Superior temporal gyrus (tissue), 1 donor: Measurements from ENCODE around the gene RABL2B.

Experiments
- DNase-seq: peaks from one replicate; pipeline ENCODE4 v3.0.0-alpha.2; 2016; ENCODE audit errors: extremely low spot score

Gene RABL2B

GRCh38 chr22:50738649-50739227 lies 44.7 kb downstream of the RABL2B start:
- DNase-seq = no peak

DNA sequence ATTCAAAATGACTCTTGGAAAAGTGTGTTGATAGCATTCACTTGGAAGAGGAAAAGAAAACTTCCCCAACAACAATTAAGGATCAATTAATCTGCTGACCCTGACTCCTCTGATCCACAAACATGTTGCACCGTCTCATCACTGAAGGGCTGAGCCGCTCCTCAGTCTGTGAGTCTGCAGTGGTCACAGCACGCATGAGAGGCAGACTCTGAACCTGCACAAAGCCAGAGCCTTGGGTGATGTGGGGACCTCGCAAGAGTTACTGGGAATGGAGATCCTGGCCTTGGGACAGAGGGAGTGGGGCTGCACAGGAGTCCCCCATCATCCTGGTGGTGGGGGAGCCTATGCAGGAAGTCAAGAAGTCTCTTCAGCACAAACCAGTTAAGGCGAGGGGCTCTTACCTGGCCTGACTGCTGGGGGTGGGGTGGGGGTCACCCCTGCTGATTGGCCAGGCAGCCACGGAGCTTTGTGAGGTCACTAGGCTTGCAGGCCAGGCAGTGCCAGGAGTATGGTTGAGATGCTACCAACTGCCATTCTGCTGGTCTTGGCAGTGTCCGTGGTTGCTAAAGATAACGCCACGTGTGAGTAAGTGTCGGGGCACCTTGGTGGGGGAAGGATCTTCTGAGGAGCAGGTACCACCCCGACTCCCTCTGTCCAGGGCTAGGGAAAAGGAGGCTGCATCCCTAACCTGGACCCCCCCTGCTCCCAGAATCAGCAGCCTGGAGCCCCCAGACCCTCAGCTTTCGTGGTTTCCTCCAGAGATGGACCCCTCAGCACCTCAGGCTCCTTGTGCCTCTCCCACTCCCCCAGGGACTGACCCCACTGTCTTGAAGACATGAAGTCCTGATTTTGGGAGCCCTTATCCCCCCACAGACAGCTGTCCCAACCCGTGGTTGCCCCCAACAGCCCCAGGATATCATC lies 45.4 kb downstream of the RABL2B start, which contains the start of gene ACR:
Gene ACR, plus strand, starts transcription at position 477 of the 921 bp plus-strand sequence. Its CDS starts 32 bp downstream, at position 509.
- DNase-seq = no peak

- DNase-seq = no peak
These were observed 47.8 kb downstream of the RABL2B start for GRCh38 chr22:50735739-50736030.

- DNase-seq = no peak
These were observed 48.3 kb downstream of the RABL2B start for GRCh38 chr22:50734986-50735738.

GRCh38 chr22:50734343-50734771 lies 49.1 kb downstream of the RABL2B start:
- no peak for DNase-seq

- DNase-seq = peak; percentile 78
These were observed 49.7 kb downstream of the RABL2B start for GRCh38 chr22:50733521-50734342.

GRCh38 chr22:50732681-50733080 lies 50.8 kb downstream of the RABL2B start:
- no peak for DNase-seq

GRCh38 chr22:50731811-50732624 lies 51.4 kb downstream of the RABL2B start:
- DNase-seq = peak; percentile 71

DNA sequence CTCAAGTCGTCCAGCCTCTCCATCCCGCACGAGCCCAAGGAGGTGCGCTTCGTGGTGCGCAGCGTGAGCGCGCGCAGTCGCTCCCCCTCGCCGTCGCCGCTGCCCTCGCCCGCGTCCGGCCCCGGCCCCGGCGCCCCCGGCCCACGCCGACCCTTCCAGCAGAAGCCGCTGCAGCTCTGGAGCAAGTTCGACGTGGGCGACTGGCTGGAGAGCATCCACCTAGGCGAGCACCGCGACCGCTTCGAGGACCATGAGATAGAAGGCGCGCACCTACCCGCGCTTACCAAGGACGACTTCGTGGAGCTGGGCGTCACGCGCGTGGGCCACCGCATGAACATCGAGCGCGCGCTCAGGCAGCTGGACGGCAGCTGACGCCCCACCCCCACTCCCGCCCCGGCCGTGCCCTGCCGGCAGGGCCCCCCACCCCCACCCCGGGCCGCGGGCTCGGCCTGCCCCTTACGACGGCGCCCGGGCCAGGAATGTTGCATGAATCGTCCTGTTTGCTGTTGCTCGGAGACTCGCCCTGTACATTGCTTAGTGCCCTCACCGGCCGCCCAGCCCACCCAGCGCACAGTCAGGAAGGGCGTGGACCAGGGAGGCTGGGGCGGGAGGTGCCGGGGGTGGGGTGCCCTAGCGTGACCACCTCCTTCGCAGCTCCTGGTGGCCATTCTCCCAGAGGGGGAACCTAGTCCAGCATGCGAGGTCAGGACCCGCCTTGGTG lies 52.3 kb downstream of the RABL2B start:
- no peak for DNase-seq

DNA sequence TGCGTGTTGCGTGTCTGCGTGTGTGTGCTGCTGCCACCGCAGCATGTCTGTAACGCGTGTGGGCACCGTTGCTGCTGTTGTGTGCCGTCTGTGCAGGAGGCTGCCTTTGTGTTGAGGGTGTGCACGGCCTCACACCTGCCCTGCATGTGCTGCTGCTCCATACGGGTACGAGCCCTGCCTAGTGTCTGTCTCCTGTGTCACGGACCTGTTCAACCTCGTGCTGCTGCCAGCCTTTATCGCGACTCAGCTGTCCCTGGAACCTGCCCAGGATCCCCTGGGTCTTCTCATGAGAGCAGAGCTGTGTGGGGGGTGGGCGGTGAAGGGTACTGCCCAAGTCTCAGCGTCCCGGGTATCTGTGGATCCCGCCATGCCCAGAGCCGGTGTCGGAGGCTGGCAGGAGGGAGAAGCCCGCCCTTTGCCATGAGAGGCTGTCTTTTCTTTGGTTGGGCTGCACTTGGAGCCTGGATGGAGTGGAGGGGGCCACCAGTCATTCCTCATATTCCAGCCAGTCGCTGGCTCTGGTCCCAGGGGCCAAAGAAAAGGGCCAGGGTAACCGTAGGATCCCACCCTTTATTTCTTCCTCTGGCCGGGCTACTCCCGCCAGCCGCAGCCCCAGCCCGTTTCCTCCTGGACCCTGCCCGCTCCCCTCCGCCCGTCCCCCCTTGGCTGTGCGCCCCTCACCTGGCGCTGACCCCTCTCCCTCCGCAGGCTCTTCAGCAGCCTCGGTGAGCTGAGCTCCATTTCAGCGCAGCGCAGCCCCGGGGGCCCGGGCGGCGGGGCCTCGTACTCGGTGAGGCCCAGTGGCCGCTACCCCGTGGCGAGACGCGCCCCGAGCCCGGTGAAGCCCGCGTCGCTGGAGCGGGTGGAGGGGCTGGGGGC lies 53.2 kb downstream of the RABL2B start:
- no peak for DNase-seq

DNA sequence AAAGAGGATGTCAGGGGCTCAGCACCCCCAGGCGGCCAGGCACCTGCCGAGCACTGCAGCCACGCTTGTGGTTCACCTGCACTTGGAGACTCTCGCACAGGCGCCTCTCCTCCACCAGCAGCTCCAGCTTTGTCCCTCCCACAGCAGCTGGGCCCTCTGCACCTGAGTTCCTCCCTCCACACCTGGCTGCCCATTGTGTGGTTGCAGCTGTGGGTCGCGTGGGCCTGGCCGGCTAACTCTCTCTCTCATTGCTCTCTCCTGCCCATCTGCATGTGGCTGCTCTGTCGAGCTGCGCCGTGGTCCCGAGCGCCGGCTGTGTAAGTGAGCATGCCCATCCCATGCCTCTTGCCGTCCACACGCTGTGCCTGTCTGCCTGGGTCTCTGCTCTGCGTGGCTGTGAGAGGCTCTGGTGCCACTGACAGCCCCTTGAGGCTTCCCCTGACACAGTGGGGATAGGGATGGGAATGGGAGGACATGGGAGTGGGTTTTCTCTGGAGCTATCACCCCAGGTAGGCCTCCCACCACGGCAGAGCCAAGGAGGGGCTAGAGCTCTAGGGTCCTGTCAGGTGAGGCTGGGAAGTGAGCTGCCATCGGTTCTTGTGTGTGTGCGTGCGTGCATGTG lies 53.9 kb downstream of the RABL2B start:
- no peak for DNase-seq

DNA sequence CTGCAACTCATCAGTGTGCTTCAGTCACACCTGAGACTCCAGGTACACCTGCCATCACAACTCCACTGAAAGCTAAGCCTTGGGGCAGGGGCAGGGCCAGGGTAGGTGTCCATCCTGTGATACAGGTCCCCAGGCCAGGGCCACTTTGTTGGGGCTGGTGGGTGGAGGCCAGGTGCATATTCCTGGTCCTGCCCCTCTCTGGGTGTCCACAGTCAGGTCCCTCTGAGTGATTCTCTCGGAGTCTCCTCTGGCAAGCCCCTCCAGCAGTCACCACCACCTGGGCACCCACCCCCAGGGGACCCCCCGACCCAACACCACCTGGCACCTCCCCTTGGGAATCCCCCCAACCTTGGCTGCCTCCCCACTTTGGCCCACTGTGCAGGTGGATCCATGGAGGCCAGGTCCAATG lies 54.9 kb downstream of the RABL2B start:
- DNase-seq = no peak

GRCh38 chr22:50727678-50728522 lies 55.5 kb downstream of the RABL2B start:
- DNase-seq = no peak

- no peak for DNase-seq
These were observed 56.6 kb downstream of the RABL2B start for GRCh38 chr22:50726643-50727340.

DNA sequence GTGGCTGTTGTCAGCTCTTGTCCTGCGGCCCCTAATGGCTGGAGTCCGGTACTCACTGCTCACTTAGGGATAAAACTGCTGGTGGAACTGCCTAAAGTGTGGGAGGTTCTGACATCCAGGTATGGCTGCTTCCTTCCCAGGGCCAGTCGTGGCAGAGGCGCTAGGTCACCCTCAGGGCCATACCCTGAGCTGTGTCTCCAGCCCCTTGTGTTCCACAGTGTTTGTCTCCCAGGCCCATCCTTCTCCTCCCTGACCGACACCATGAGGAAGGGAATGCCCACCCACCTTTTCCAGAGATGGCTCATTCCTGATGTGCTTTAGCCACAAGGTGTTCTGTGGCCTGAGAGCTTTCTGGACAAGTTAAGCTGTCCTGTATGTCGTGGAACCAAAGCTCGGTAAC lies 57.8 kb downstream of the RABL2B start:
- no peak for DNase-seq

DNA sequence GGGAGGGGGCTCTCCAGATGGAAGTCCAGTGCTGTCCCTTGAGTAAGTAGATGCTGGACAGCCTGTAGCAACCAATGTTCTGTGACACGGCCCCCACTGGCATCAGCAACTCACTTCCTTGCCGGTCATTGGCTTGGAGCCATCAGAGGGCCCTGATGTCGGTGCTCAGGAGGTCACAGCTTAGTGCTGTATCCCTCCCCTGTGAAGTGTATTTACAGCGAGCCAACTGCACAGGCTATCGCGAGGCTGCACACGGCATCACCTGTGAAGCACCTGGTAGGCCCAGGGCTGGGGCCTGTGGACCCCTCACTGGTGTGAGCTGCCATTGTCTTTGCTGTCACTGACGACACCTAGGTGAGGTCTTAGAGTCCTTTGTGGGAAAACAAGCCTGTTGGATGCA lies 58.8 kb downstream of the RABL2B start:
- DNase-seq = no peak

DNA sequence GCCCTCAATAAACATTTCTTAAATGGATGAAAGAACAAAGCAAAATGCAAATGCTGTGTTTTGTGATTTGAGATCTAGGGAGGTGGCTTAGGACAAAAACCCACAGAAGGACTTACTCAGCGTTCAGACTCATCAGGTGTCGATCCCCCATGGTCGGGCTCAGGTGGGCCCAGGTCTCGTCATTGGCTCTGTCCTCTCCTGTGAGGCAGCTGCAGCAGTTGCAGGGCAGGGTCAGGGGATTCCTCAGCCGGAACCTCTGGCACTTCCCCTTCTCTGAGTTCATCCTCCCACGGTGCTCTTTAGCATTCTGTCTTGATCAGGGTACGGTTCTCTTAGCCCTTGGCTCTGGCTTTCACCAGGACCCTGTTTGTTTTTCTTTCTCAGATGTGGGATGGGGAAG lies 59.4 kb downstream of the RABL2B start:
- DNase-seq = no peak
